HG02678 (cell line): Measurements from ENCODE around the gene CAVIN2.

Experiments
- ATAC-seq: cut with Tn5 transposase; IDR thresholded peaks from one replicate; pipeline ENCODE4 v1.9.1; 2021; ENCODE audit warnings: mild to moderate bottlenecking, moderate library complexity; ENCODE audit not compliant: unreplicated experiment

CAVIN2 gene

GRCh38 chr2:191839918-191840804, 6.7 kb downstream of the CAVIN2 start:
- no peak for ATAC-seq

- no peak for ATAC-seq
Observed at GRCh38 chr2:191838526-191838925, 8.4 kb downstream of the CAVIN2 start.

- ATAC-seq, result no peak
Observed at GRCh38 chr2:191836853-191837769, 9.8 kb downstream of the CAVIN2 start.

DNA sequence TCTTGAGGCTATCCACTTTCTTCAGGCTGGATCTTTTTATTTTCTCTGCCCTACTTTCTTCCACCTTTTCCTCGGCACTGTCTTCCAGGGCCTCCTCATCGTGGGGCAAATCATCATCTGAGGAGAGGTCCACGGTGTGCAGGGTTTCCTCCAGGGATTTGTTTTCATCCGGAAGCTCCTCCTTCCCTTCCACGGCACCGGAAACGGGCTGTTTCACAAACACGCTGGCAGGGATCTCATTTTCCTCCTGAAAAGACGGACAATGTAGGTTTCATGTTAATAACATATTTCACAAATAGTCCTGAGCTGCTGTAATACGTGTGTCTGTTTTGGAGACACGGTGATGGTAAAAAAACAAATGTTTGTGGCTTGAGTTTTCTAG, 10.4 kb downstream of the CAVIN2 start:
- ATAC-seq, result no peak

DNA sequence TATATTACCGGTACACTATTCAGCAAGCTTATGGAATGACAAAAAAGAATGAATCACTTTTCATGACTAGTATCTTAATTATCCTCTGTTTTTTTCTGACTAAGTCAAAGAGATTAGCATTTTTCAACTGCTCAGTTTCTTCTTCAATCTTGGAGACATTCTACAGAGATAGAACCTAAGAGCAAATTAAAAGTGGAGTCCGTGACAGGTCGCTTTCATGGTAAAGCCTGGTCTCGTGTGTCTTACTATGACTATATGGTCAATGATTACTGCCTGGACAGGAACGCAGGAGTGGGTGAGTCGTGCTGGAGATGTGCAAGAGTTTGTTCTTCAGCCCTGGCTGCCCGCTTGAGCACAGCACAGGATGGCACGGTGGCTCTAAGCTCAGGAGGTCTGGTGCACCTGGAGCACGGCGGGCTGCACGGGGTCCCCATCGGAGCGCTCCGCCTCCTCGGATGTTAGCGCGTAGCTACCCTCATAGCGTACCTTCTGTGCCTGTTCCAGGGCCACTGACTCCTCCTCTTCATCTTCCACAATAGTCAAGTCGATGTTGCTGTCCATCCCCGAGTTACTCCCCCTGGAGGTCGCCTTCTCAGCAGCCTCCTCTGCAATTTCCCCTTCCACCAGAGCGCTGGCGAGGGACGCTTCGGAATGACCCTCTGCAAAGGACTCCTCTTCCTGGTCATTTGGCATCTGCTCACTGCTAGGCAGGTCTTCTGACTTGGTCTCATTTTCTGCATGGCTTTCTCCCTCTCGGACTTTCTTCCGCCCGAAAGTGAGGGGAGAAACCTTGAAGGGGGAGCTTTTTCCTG, 11.1 kb downstream of the CAVIN2 start:
- no peak for ATAC-seq

- no peak for ATAC-seq
Observed at GRCh38 chr2:191835100-191835499, 11.8 kb downstream of the CAVIN2 start.

- ATAC-seq, result no peak
Observed at GRCh38 chr2:191833356-191833755, 13.5 kb downstream of the CAVIN2 start.

GRCh38 chr2:191832668-191833067, 14.2 kb downstream of the CAVIN2 start:
- no peak for ATAC-seq

DNA sequence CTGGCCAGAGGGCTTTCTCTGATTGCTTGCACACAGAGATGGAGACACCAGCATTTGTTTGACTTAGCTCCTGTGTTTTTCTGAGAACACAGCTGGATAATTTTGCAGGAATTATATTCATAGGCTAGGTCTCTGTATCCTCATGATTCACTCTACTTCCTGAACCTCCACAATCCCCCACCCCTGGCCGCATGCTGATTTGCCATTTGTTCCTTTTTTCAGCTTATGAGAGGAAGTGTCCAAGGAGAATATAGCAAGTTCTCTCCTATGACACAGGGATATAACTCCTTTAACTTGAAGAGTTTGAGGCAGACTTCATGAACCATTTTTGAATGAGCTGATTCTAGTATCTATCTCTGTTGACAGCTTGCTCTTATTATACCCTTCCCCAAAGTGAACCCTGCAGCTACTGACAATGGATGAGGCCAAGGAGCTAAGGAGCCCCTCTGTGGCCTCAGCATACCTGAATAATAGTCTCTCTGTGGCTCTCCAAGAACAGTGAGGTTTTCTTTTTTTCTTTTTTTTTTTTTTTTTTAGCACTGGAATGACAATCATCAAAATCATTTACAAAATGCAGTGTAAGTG, 15.4 kb downstream of the CAVIN2 start:
- ATAC-seq, result no peak

- ATAC-seq, result no peak
Observed at GRCh38 chr2:191824398-191824797, 22.5 kb downstream of the CAVIN2 start.

- no peak for ATAC-seq
Observed at GRCh38 chr2:191821078-191821477, 25.8 kb downstream of the CAVIN2 start.

- ATAC-seq, result no peak
Observed at GRCh38 chr2:191818725-191819350, 28.1 kb downstream of the CAVIN2 start.

GRCh38 chr2:191818133-191818532, 28.8 kb downstream of the CAVIN2 start:
- ATAC-seq, result no peak

DNA sequence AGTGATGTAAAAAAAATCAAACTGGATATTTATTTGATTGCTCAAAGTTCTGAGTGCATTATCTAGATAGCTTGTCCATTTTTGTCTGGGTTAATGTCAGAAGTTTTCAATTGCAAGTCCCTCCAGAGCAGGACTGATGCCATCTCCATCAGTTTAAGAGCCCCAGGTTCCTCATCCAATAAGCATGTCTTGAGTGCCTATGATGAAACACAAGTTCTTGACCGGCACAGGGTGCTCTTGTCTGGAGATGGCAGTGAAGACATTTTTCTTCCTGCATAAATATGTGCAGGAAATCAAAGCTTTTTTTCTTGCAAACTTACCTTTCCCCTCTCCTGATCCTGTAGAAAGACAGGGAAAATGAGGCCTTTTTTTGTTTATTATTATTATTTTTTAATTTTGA, 31.9 kb downstream of the CAVIN2 start:
- no peak for ATAC-seq

DNA sequence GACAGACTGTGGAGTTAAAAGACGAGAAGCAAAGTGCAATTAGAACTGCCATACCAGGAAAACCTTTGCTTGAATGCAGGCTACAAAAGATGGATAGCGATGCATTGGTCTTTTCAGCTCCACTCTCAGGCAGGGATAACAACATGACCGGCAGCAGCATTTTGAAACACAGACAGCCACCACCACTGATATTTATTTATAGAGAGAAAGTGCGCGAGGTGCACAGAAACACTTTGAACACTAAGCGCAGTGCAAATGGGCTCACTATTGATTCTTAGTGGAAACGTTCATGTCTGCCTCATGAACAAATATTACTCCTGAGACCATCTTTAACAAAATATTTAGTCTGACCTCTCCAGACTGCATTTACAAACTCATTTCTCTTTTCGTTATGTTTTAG, 32.9 kb downstream of the CAVIN2 start:
- no peak for ATAC-seq

GRCh38 chr2:191811807-191812602, 34.9 kb downstream of the CAVIN2 start:
- ATAC-seq, result peak; percentile 79

DNA sequence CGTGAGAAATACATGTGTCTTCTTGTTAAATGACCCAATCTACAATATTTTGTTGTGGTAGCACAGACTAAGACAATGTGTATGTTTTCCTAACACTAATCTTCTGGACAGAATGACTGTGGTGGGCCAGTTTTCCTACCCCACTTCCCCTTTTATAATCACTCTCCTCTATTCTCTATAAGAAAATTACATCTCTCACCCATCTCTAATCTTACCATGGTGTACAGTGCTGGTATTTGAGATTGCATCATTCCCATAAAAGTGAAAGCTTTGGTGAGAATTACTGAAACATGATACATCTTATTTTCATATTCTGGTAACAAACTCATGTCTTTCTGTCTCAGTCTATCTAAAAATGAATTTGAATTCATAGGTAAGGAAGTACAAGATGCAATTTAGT, 40.5 kb downstream of the CAVIN2 start:
- no peak for ATAC-seq

GRCh38 chr2:191804766-191805165, 42.1 kb downstream of the CAVIN2 start:
- ATAC-seq, result no peak

- ATAC-seq, result no peak
Observed at GRCh38 chr2:191803007-191803406, 43.9 kb downstream of the CAVIN2 start.
